ENCODE measurements around the gene OXGR1. TPM values are rescaled to one million over a fixed set of nuclear protein-coding genes. Genes with fewer than 3 reads are reported as not detected.

The OXGR1 gene
- total and polyA plus RNA-seq, 2 of the 4 experiments (the other 2 are of a cell fraction), result not detected

- no peak overlapping the region for H3K27ac ChIP-seq (ENCODE audit: insufficient read depth, low read length)
- H2BK15ac ChIP-seq (ENCODE audit: low read depth, low read length), result no peak overlapping the region
- WGBS, 2 experiments (ENCODE audit: extremely low coverage in 2 of 2, insufficient read length in 1 of 2), result no CpG with 5 or more reads among the region's 10 CpGs
- H4K8ac ChIP-seq (ENCODE audit: low read depth in 2 of 2, low read length in 2 of 2), result no peak overlapping the region
- no peak overlapping the region for H3K9ac ChIP-seq (ENCODE audit: low read depth, low read length)
- no peak overlapping the region for H4K91ac ChIP-seq (ENCODE audit: insufficient read depth, low read depth, low read length)
- no peak overlapping the region for H2BK5ac ChIP-seq (ENCODE audit: low read depth, low read length, poor library complexity, severe bottlenecking)
- TF ChIP-seq POLR2A (IDR thresholded peaks at IDR 0.05; ENCODE audit: low read depth, low read length) (no peak), NFE2L2 (IDR thresholded peaks at IDR 0.05; ENCODE audit: low read depth, low read length) (no peak)
- H3K23ac ChIP-seq (ENCODE audit: low read depth, low read length), result no peak overlapping the region
- intact Hi-C loops (cut with micrococcal nuclease), result no loop called here
- H3K36me3 ChIP-seq (ENCODE audit: control insufficient read depth, insufficient read depth, low read length), result no peaks in the 10 kb centered on the region
- no peaks in the 10 kb centered on the region for H3K9me1 ChIP-seq (ENCODE audit: insufficient read depth, low read length)
- H2AK5ac ChIP-seq (ENCODE audit: low read depth, low read length), result no peak overlapping the region
- POLR2A ChIA-PET (ENCODE audit: unreplicated experiment), result no interaction called here
- H3K18ac ChIP-seq (ENCODE audit: low read depth, low read length), result no peak overlapping the region
- in situ Hi-C loops (cut with MboI; ENCODE audit: low sequenced_read_pairs), result no loop called here
- CTCF ChIA-PET, result no interaction called here
- DNase-seq, result no peak
- no peaks in the 10 kb centered on the region for H3K79me1 ChIP-seq (ENCODE audit: low read depth in 1 of 2, low read length in 2 of 2)
- H3K56ac ChIP-seq (ENCODE audit: extremely low read depth, insufficient read depth, low read length), result no peak overlapping the region
- H3K14ac ChIP-seq (replicated peaks; ENCODE audit: low read depth, low read length), result no peak overlapping the region
- ATAC-seq (ENCODE audit: low read depth), result no peak
- H3K27me3 ChIP-seq (ENCODE audit: control insufficient read depth, insufficient read depth, low read length), result peaks cover 38% of the 10 kb centered on the region
- no peak overlapping the region for H2BK20ac ChIP-seq (ENCODE audit: low read depth, low read length)
- H2AFZ ChIP-seq (replicated peaks; ENCODE audit: low read length, poor library complexity), result no peak overlapping the region
- no peak overlapping the region for H4K5ac ChIP-seq (ENCODE audit: low read depth, low read length)
- no peak overlapping the region for H2BK120ac ChIP-seq (ENCODE audit: low read depth, low read length)
- H3K4me1 ChIP-seq (ENCODE audit: control insufficient read depth, insufficient read depth, low read length), result no peaks in the 10 kb centered on the region; the same call in 1 of the 2 replicates
- no peaks in the 10 kb centered on the region for H3K9me3 ChIP-seq (ENCODE audit: control insufficient read depth, insufficient read depth, low read length)
- no peak overlapping the region for H3K4me3 ChIP-seq (ENCODE audit: insufficient read depth, low read depth, low read length)
- H2AK9ac ChIP-seq (replicated peaks; ENCODE audit: low read depth, low read length, poor library complexity), result no peak overlapping the region
- dilution Hi-C loops (cut with HindIII; ENCODE audit: low sequenced_read_pairs, unreplicated experiment), result no loop called here
- H3K4me2 ChIP-seq (ENCODE audit: low read depth, low read length), result no peak overlapping the region
- no TSS peak for BruUV-seq (replicated peaks)
- H3K4ac ChIP-seq (ENCODE audit: low read depth, low read length), result no peak overlapping the region
- no peaks in the 10 kb centered on the region for H4K20me1 ChIP-seq (ENCODE audit: insufficient read depth, low read length)
Measured at GRCh38 chr13:96994858-96995243, 575 bp upstream of the OXGR1 start.
